SU-DHL-6 (cell line): ENCODE measurements around the gene SLC32A1.

Experiments
- H2AFZ ChIP-seq: fragments of 200-600 bp; sonication (generic); 2 replicates; pipeline ENCODE4 v1.6.1; 2014; ENCODE audit warnings: low read depth, mild to moderate bottlenecking, moderate library complexity, mixed read lengths, antibody characterized with exemption, low read length; ENCODE audit not compliant: severe bottlenecking
- H3F3A ChIP-seq: fragments of 200-600 bp; shearing (Covaris generic); 2 replicates; pipeline ENCODE4 v1.6.0; 2016; ENCODE audit warnings: antibody characterized with exemption, mild to moderate bottlenecking; ENCODE audit not compliant: insufficient read depth
- H3K27ac ChIP-seq: fragments of 200-600 bp; sonication (generic); 2 replicates; pipeline ENCODE4 v1.5.1; 2016; ENCODE audit warnings: low read depth, mild to moderate bottlenecking, low read length, moderate library complexity, mixed read lengths
- H3K27me3 ChIP-seq: fragments of 200-600 bp; sonication (generic), shearing (Covaris generic); 2 replicates; pipeline ENCODE4 v1.6.0; 2014; ENCODE audit warnings: mild to moderate bottlenecking, low read length
- H3K36me3 ChIP-seq: fragments of 200-600 bp; sonication (generic); 2 replicates; pipeline ENCODE4 v1.6.1; 2014; ENCODE audit warnings: mild to moderate bottlenecking, low read length, mixed read lengths
- H3K4me2 ChIP-seq: fragments of 300-600, 200-600 bp; shearing (Covaris generic), sonication (generic); 2 replicates; pipeline ENCODE4 v1.6.0; 2014; ENCODE audit warnings: low read length, low read depth, mild to moderate bottlenecking; ENCODE audit not compliant: poor library complexity, severe bottlenecking
- H3K4me3 ChIP-seq: fragments of 200-600 bp; sonication (generic); 2 replicates; pipeline ENCODE4 v1.5.1; 2014; ENCODE audit warnings: antibody characterized with exemption, low read length, mild to moderate bottlenecking, mixed read lengths; ENCODE audit not compliant: insufficient read depth, poor library complexity, severe bottlenecking
- H3K79me2 ChIP-seq: fragments of 200-600 bp; sonication (generic); 2 replicates; pipeline ENCODE4 v1.6.1; 2014; ENCODE audit warnings: mild to moderate bottlenecking, low read length, moderate library complexity; ENCODE audit not compliant: insufficient read depth
- H3K9ac ChIP-seq: fragments of 200-600 bp; sonication (generic); 2 replicates; pipeline ENCODE4 v1.7.0; 2014; ENCODE audit warnings: mild to moderate bottlenecking, low read length
- H3K9me2 ChIP-seq: fragments of 200-600 bp; sonication (generic); replicated peaks from 2 replicates; pipeline ENCODE4 v1.6.1; 2014; ENCODE audit warnings: low read length; ENCODE audit not compliant: insufficient read depth
- H3K9me3 ChIP-seq: fragments of 200-600 bp; sonication (generic); 2 replicates; pipeline ENCODE4 v1.6.1; 2014; ENCODE audit warnings: low read length, mixed read lengths; ENCODE audit not compliant: insufficient read depth
- H4K20me1 ChIP-seq: fragments of 200-600 bp; sonication (generic); 2 replicates; pipeline ENCODE4 v1.6.1; 2014; ENCODE audit warnings: low read depth, mild to moderate bottlenecking, antibody characterized with exemption, low read length, moderate library complexity, mixed read lengths
- EZH2phosphoT487 ChIP-seq: fragments of 200-600 bp; sonication (generic), shearing (Covaris generic); conservative IDR thresholded peaks from 2 replicates; pipeline ENCODE4 v1.6.1; 2018; ENCODE audit warnings: mild to moderate bottlenecking, antibody characterized with exemption, low read length, moderate library complexity, mixed read lengths
- TF ChIP-seq, protein P1 (sequence below): fragments of 200-600 bp; sonication (generic); IDR thresholded peaks from one replicate; pipeline ENCODE4 v1.5.1; 2017; ENCODE audit warnings: antibody characterized with exemption, mild to moderate bottlenecking, low read length, moderate library complexity; ENCODE audit not compliant: insufficient read depth, poor library complexity, severe bottlenecking

Gene SLC32A1

DNA sequence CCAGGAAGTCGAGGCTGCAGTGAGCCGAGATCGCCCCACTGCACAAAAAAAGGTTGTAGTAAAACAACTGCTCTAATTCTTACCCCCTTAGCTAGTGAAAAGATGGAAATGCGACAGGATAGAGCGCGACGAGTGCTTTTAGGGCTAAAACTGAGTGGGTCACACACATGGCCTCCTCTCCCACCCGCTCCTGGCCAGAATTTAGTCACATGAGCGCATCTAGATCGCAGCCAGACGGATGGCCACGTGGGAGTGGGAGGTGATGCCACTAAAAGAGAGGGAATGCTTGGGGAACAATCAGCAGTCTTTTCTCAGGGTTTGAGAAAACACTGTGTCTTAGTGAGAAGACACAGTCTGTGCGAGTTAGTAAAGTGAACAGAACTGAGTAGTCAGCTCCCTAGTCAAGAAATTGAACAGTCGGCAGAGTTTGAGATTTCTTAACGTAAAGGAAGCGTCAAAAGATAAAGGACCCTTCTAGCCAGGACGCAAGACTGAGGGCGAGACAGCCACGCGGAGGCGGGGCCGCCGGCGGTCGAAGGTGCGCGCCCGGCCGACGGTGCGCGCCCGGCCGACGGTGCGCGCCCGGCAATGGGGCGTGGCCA lies 23.3 kb downstream of the SLC32A1 start:
- Histone ChIP-seq H3F3A (peaks cover 3% of the 10 kb centered on the region; the same call in 1 of the 2 replicates), H3K9me3 (no peaks in the 10 kb centered on the region), H3K79me2 (no peaks in the 10 kb centered on the region), H3K27ac (no peak overlapping the region), H3K9me2 (no peaks in the 10 kb centered on the region), H4K20me1 (no peaks in the 10 kb centered on the region), H2AFZ (peak overlapping the region; percentile 91), H3K9ac (peak overlapping the region; percentile 71), H3K4me3 (no peak overlapping the region), H3K27me3 (no peaks in the 10 kb centered on the region), H3K36me3 (0 out of 2 replicates have a peak, but pooled peaks cover 1% of the 10 kb centered on the region), H3K4me2 (peak overlapping the region; percentile 76)
- no peak for TF ChIP-seq EZH2phosphoT487
- TF ChIP-seq, protein P1, sequence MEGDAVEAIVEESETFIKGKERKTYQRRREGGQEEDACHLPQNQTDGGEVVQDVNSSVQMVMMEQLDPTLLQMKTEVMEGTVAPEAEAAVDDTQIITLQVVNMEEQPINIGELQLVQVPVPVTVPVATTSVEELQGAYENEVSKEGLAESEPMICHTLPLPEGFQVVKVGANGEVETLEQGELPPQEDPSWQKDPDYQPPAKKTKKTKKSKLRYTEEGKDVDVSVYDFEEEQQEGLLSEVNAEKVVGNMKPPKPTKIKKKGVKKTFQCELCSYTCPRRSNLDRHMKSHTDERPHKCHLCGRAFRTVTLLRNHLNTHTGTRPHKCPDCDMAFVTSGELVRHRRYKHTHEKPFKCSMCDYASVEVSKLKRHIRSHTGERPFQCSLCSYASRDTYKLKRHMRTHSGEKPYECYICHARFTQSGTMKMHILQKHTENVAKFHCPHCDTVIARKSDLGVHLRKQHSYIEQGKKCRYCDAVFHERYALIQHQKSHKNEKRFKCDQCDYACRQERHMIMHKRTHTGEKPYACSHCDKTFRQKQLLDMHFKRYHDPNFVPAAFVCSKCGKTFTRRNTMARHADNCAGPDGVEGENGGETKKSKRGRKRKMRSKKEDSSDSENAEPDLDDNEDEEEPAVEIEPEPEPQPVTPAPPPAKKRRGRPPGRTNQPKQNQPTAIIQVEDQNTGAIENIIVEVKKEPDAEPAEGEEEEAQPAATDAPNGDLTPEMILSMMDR = no peak

DNA sequence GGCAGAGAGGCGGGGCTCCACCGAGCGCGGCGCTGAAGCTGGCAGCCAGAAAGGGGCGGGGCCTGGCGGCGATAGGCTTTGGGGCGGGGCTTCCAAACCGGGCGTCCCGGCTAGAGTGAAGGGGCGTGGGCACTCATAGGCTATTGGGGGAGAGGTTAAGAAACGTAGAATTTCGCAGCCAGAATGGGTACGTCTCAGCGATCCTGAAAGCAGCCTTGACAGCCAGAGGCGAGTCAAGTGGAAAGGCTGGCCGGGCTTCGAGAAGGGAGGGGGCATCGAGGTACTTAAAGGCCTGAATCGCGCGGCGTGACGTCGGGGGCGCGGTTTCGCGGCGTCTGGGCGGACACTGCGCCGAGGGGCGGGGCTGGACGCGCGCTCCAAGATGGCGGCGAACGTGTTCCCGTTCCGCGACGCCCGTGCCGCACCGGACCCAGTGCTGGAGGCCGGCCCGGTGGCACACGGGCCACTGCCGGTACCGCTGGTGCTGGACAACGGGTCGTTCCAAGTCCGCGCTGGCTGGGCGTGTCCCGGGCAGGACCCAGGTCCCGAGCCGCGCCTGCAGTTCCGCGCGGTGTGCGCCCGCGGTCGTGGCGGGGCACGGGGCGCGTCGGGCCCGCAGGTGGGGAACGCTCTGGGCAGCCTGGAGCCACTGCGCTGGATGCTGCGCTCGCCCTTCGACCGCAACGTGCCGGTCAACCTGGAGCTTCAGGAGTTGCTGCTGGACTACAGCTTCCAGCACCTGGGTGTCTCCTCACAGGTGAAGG lies 24.0 kb downstream of the SLC32A1 start, which contains the start of gene ACTR5:
Gene ACTR5, plus strand, starts transcription at position 364 of the 764 bp plus-strand sequence. Its CDS starts 19 bp downstream, at position 383.
- Histone ChIP-seq H3K79me2 (no peaks in the 10 kb centered on the region), H3K9me3 (no peaks in the 10 kb centered on the region), H3K4me2 (peak within 1 kb of the TSS; percentile 76), H2AFZ (peak within 1 kb of the TSS; percentile 91), H3F3A (peaks cover 5% of the 10 kb centered on the region; the same call in 1 of the 2 replicates), H3K9me2 (no peaks in the 10 kb centered on the region), H4K20me1 (no peaks in the 10 kb centered on the region), H3K9ac (peak within 1 kb of the TSS; percentile 71), H3K36me3 (0 out of 2 replicates have a peak, but pooled peaks cover 4% of the 10 kb centered on the region), H3K4me3 (peak within 1 kb of the TSS; percentile 84), H3K27me3 (no peaks in the 10 kb centered on the region), H3K27ac (peak within 1 kb of the TSS; percentile 65)
- TF ChIP-seq EZH2phosphoT487 = no peak
- TF ChIP-seq, protein P1 = no peak

DNA sequence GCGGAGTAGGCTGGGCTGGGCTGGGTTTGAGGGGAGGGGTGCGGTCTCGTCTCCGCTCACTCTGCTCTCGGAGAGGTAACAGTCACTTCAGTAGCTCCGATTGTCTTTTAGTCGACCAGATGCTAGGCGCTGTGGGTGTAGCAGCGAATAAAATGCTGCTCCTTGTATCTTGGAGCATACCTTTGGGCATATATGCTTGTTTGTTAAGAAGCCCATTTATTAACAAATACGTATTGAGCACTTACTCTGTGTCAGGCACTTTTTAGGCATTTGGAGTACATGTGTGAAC lies 24.5 kb downstream of the SLC32A1 start:
- Histone ChIP-seq H3K9me3 (no peaks in the 10 kb centered on the region), H3K27me3 (no peaks in the 10 kb centered on the region), H3K4me2 (peak overlapping the region; percentile 76), H3K79me2 (no peaks in the 10 kb centered on the region), H3F3A (peaks cover 8% of the 10 kb centered on the region; the same call in 1 of the 2 replicates), H3K9ac (peak overlapping the region; percentile 71), H3K36me3 (0 out of 2 replicates have a peak, but pooled peaks cover 4% of the 10 kb centered on the region), H4K20me1 (no peaks in the 10 kb centered on the region), H3K27ac (no peak overlapping the region), H3K9me2 (no peaks in the 10 kb centered on the region), H2AFZ (peak overlapping the region; percentile 91), H3K4me3 (peak overlapping the region; percentile 84)
- TF ChIP-seq, protein P1 = no peak
- TF ChIP-seq EZH2phosphoT487 = no peak
